H1 (cell line): ENCODE data around the gene HTR3B. TPM values are rescaled to one million over a fixed set of nuclear protein-coding genes. Genes with fewer than 3 reads are reported as not detected.

Experiments
- CTCF ChIA-PET: fragments of 300-600 bp; sonication (Branson Sonifier 250); formaldehyde crosslinking; loops from one replicate; lab custom pipeline; 2021; ENCODE audit not compliant: partially characterized antibody; lab: Charles Lee
- POLR2A ChIA-PET: fragments of 300-600 bp; sonication (Branson Sonifier 250); formaldehyde crosslinking; loops from one replicate; lab custom pipeline; 2021; ENCODE audit warnings: inconsistent platforms; ENCODE audit not compliant: partially characterized antibody; lab: Charles Lee
- DNase-seq, 2 experiments: peaks; one replicate each; pipeline versions ENCODE4 v3.0.0 to v3.0.0-alpha.2; 2010 to 2022; ENCODE audit warnings: low spot score in 2 of 2, low read depth in 1 of 2, mixed read lengths in 1 of 2
- FAIRE-seq: peaks from 2 replicates; lab custom pipeline; 2011; peaks lifted over from hg19 to GRCh38; lab: Jason Lieb, UNC
- H2AFZ ChIP-seq: 2 replicates; pipeline ENCODE4 v1.8.1; 2012; ENCODE audit warnings: low read length, inconsistent platforms
- H2AK5ac ChIP-seq: 2 replicates; pipeline ENCODE4 v1.6.1; 2013; ENCODE audit warnings: low read depth, low read length
- H2BK120ac ChIP-seq: replicated peaks from 2 replicates; pipeline ENCODE3; 2013; ENCODE audit warnings: low read depth, low read length, inconsistent platforms
- H2BK12ac ChIP-seq: 2 replicates; pipeline ENCODE4 v1.6.1; 2013; ENCODE audit warnings: low read depth, low read length
- H2BK15ac ChIP-seq: 2 replicates; pipeline ENCODE4 v1.6.1; 2013; ENCODE audit warnings: low read length
- H2BK20ac ChIP-seq: 2 replicates; pipeline ENCODE4 v1.6.1; 2013; ENCODE audit warnings: low read length
- H2BK5ac ChIP-seq: 2 replicates; pipeline ENCODE4 v1.6.1; 2013; ENCODE audit warnings: low read depth, low read length
- H3K14ac ChIP-seq: 2 replicates; pipeline ENCODE4 v1.6.1; 2013; ENCODE audit warnings: inconsistent platforms; ENCODE audit not compliant: insufficient read length
- H3K18ac ChIP-seq: 2 replicates; pipeline ENCODE4 v1.6.1; 2013; ENCODE audit warnings: low read length; ENCODE audit errors: extremely low read depth
- H3K23ac ChIP-seq: 2 replicates; pipeline ENCODE4 v1.6.1; 2013; ENCODE audit warnings: inconsistent platforms; ENCODE audit not compliant: insufficient read length
- H3K23me2 ChIP-seq: 2 replicates; pipeline ENCODE4 v1.6.1; 2013; ENCODE audit warnings: low read depth, low read length
- H3K27ac ChIP-seq: 2 replicates; pipeline ENCODE4 v1.6.1; 2011; ENCODE audit warnings: low read depth, low read length, inconsistent platforms
- H3K27me3 ChIP-seq, 4 experiments: replicated peaks in 1 of 4; 1 replicate in 1 of 4; 2 replicates in 3 of 4; pipeline versions ENCODE4 v1.6.1 to v1.8.1; 2011 to 2013; ENCODE audit warnings: low read length in 3 of 4, mild to moderate bottlenecking in 3 of 4, inconsistent platforms in 2 of 4, mixed read lengths in 2 of 4, moderate library complexity in 1 of 4; ENCODE audit not compliant: control insufficient read depth in 3 of 4, insufficient read depth in 3 of 4; ENCODE audit errors: extremely low read depth in 1 of 4
- H3K36me3 ChIP-seq, 4 experiments: 2 replicates each; pipeline versions ENCODE4 v1.6.1 to v1.8.1; 2011 to 2013; ENCODE audit warnings: mild to moderate bottlenecking in 4 of 4, low read length in 3 of 4, moderate library complexity in 2 of 4, control low read depth in 1 of 4, inconsistent platforms in 1 of 4; ENCODE audit not compliant: insufficient read depth in 4 of 4, control insufficient read depth in 2 of 4
- H3K4ac ChIP-seq: replicated peaks from 2 replicates; pipeline ENCODE3; 2013; ENCODE audit warnings: low read length, low read depth, mixed read lengths, inconsistent platforms; ENCODE audit not compliant: insufficient read length
- H3K4me1 ChIP-seq, 4 experiments: replicated peaks in 1 of 4; 1 replicate in 1 of 4; 2 replicates in 3 of 4; pipeline versions ENCODE4 v1.6.1 to v1.8.1; 2011 to 2013; ENCODE audit warnings: low read length in 3 of 4, inconsistent platforms in 2 of 4, mixed read lengths in 1 of 4; ENCODE audit not compliant: insufficient read depth in 4 of 4, control insufficient read depth in 3 of 4
- H3K4me2 ChIP-seq, 2 experiments: 2 replicates each; pipeline versions ENCODE4 v1.6.1 to v1.8.1; 2011 to 2013; ENCODE audit warnings: low read depth in 2 of 2, low read length in 2 of 2, control low read depth in 1 of 2, inconsistent platforms in 1 of 2, mild to moderate bottlenecking in 1 of 2; ENCODE audit not compliant: insufficient read depth in 1 of 2
- H3K4me3 ChIP-seq, 4 experiments: fragments of 200-600, 300-600 bp in 1 of 4; sonication (generic), shearing (Covaris generic), sonication (Bioruptor Twin) in 1 of 4; 2 replicates each; pipeline versions ENCODE4 v1.5.1 to v1.8.1; 2011 to 2016; ENCODE audit warnings: low read length in 4 of 4, low read depth in 3 of 4, control low read depth in 2 of 4, inconsistent platforms in 2 of 4, mild to moderate bottlenecking in 2 of 4, mixed read lengths in 1 of 4, moderate library complexity in 1 of 4; ENCODE audit not compliant: insufficient read depth in 2 of 4; ENCODE audit errors: extremely low read depth in 1 of 4
- H3K56ac ChIP-seq: replicated peaks from 2 replicates; pipeline ENCODE3; 2013; ENCODE audit warnings: low read depth, mild to moderate bottlenecking, mixed read lengths, low read length, inconsistent platforms; ENCODE audit not compliant: insufficient read length
- H3K79me1 ChIP-seq: 2 replicates; pipeline ENCODE4 v1.6.1; 2013; ENCODE audit warnings: low read depth, low read length, control low read depth
- H3K79me2 ChIP-seq, 2 experiments: 2 replicates each; pipeline versions ENCODE4 v1.6.1 to v1.8.1; 2012 to 2013; ENCODE audit warnings: low read length in 2 of 2, mild to moderate bottlenecking in 2 of 2, inconsistent platforms in 1 of 2; ENCODE audit not compliant: insufficient read depth in 2 of 2, control insufficient read depth in 1 of 2
- H3K9ac ChIP-seq, 4 experiments: replicated peaks in 1 of 4; 1 replicate in 1 of 4; 2 replicates in 3 of 4; pipeline versions ENCODE4 v1.6.1 to v1.8.1; 2011 to 2013; ENCODE audit warnings: low read depth in 3 of 4, low read length in 3 of 4, control low read depth in 2 of 4, mild to moderate bottlenecking in 2 of 4, moderate library complexity in 2 of 4, inconsistent platforms in 1 of 4; ENCODE audit errors: extremely low read depth in 1 of 4
- H3K9me3 ChIP-seq, 2 experiments: 2 replicates each; pipeline versions ENCODE4 v1.6.1 to v1.8.1; 2012 to 2013; ENCODE audit warnings: mild to moderate bottlenecking in 2 of 2, moderate library complexity in 2 of 2, control low read depth in 1 of 2, inconsistent platforms in 1 of 2, low read depth in 1 of 2, low read length in 1 of 2, mixed read lengths in 1 of 2; ENCODE audit not compliant: insufficient read depth in 2 of 2
- H4K20me1 ChIP-seq, 2 experiments: replicated peaks in 1 of 2; 2 replicates each; pipeline versions ENCODE3 to v1.8.1; 2011 to 2013; ENCODE audit warnings: inconsistent platforms in 2 of 2, low read length in 2 of 2, mild to moderate bottlenecking in 1 of 2; ENCODE audit not compliant: insufficient read depth in 2 of 2, control insufficient read depth in 1 of 2
- H4K5ac ChIP-seq: 2 replicates; pipeline ENCODE4 v1.6.1; 2013; ENCODE audit warnings: low read length, low read depth, mixed read lengths, inconsistent platforms; ENCODE audit not compliant: insufficient read length
- H4K8ac ChIP-seq: 2 replicates; pipeline ENCODE4 v1.8.0; 2013; ENCODE audit warnings: mild to moderate bottlenecking, moderate library complexity, low read length, inconsistent platforms; ENCODE audit not compliant: insufficient read depth; ENCODE audit errors: extremely low read depth
- H4K91ac ChIP-seq: replicated peaks from 2 replicates; pipeline ENCODE3; 2013; ENCODE audit warnings: low read length, mixed read lengths, inconsistent platforms; ENCODE audit not compliant: insufficient read length
- ATF2 ChIP-seq: IDR thresholded peaks from 2 replicates; pipeline ENCODE4 v1.6.1; 2012; ENCODE audit warnings: low read length, inconsistent platforms
- EP300 ChIP-seq, 2 experiments: IDR thresholded peaks; 1 replicate in 1 of 2; 2 replicates in 1 of 2; pipeline ENCODE4 v1.6.1; 2011 to 2012; ENCODE audit warnings: low read depth in 2 of 2, low read length in 2 of 2, mild to moderate bottlenecking in 2 of 2, borderline replicate concordance in 1 of 2, inconsistent platforms in 1 of 2, moderate library complexity in 1 of 2
- NRF1 ChIP-seq: IDR thresholded peaks from 2 replicates; pipeline ENCODE4 v1.6.1; 2011; ENCODE audit warnings: mild to moderate bottlenecking, low read depth, low read length, improper control_type of control experiment
- RFX5 ChIP-seq: IDR thresholded peaks from 2 replicates; pipeline ENCODE4 v1.6.1; 2011; ENCODE audit warnings: low read depth, low read length, improper control_type of control experiment, borderline replicate concordance
- RNF2 ChIP-seq: fragments of 200-900, 300-1000 bp; sonication (generic); IDR thresholded peaks from 2 replicates; pipeline ENCODE4 v1.7.1; 2016; ENCODE audit warnings: borderline replicate concordance, low read depth, mild to moderate bottlenecking, antibody characterized with exemption, low read length; ENCODE audit not compliant: poor library complexity, severe bottlenecking; ENCODE audit errors: missing control alignments
- SP4 ChIP-seq: IDR thresholded peaks from 2 replicates; pipeline ENCODE4 v1.6.1; 2012; ENCODE audit warnings: low read length, inconsistent platforms
- WGBS, 2 experiments: shearing (Covaris generic) in 1 of 2; methylation state at CpG; one replicate each; pipeline versions ENCODE4 v1.1.6 to v1.1.7; 2013 to 2015; ENCODE audit warnings: low lambda C conversion rate in 2 of 2, mixed read lengths in 2 of 2, inconsistent platforms in 1 of 2, low coverage in 1 of 2, missing lambda C conversion rate in 1 of 2; ENCODE audit not compliant: insufficient replicate concordance in 2 of 2, insufficient coverage in 1 of 2, insufficient read length in 1 of 2; ENCODE audit errors: extremely low coverage in 1 of 2, missing lambda C conversion rate in 1 of 2; 5-methylcytosine and 5-hydroxymethylcytosine counted together
- polyA plus RNA-seq, 7 experiments: library from polyadenylated mRNA; depleted of rRNA in 3 of 7; stranded (reverse) in 5 of 7; unstranded in 2 of 7; fragments of >200 nt in 5 of 7; fragments of 200-250 nt in 2 of 7; gene quantifications; 1 replicate in 5 of 7; 2 replicates in 1 of 7; 4 replicates in 1 of 7; pipeline versions ENCODE4 v1.2.1 to v1.2.3, GENCODE V29; 2011 to 2013; ENCODE audit warnings: missing spikeins in 2 of 7, mixed read lengths in 2 of 7
- total RNA-seq: library from RNA; stranded (reverse); fragmentation: NEBNext Ultra II Directional; extraction: Animal tissue kit (Norgen Biotek cat#: 25700); gene quantifications from 2 replicates; pipeline ENCODE4 v1.2.1, GENCODE V29; 2021

Gene HTR3B
- total and polyA plus RNA-seq, 2 of the 8 experiments (the other 6 are each of a cell fraction or from before 2014, with no cell fraction given), result not detected

- Histone ChIP-seq H3K36me3 (no peaks in the 10 kb centered on the region), H3K56ac (no peak overlapping the region), H3K27me3 (no peaks in the 10 kb centered on the region), H3K4me1 (no peaks in the 10 kb centered on the region), H4K5ac (no peak overlapping the region), H2BK120ac (no peak overlapping the region), H2BK20ac (no peak overlapping the region), H2AK5ac (no peak overlapping the region), H3K14ac (no peak overlapping the region), H2BK12ac (no peak overlapping the region), H3K9ac (no peak overlapping the region), H3K4ac (no peak overlapping the region), H3K9me3 (no peaks in the 10 kb centered on the region), H3K27ac (no peak overlapping the region), H2BK15ac (no peak overlapping the region), H3K18ac (no peak overlapping the region), H3K4me3 (no peak overlapping the region), H4K20me1 (no peaks in the 10 kb centered on the region), H3K4me2 (no peak overlapping the region), H2BK5ac (no peak overlapping the region), H2AFZ (no peak overlapping the region), H3K79me1 (no peaks in the 10 kb centered on the region), H4K91ac (no peak overlapping the region), H4K8ac (no peak overlapping the region), H3K23me2 (no peaks in the 10 kb centered on the region), H3K79me2 (no peaks in the 10 kb centered on the region), H3K23ac (no peak overlapping the region)
- CTCF ChIA-PET, result interaction anchor here (0.7 to 1.3 kb wide), 4 partner anchors 10 to 118 kb away, joined by 3 to 4 read pairs (median 3); partner anchors contain the start of gene HTR3B
- FAIRE-seq, result no peak
- no peak for DNase-seq
- TF ChIP-seq SP4 (no peak), ATF2 (no peak), NRF1 (no peak), RNF2 (no peak), RFX5 (no peak), EP300 (IDR thresholded peaks at IDR 0.05; ENCODE audit: borderline replicate concordance in 1 of 2, low read depth in 2 of 2, low read length in 2 of 2) (no peak)
- POLR2A ChIA-PET, result no interaction called here
- 94% methylated on average over 8 of the region's 8 CpGs; no CpG with 5 or more reads in 1 of the 2 experiments for WGBS, 2 experiments
These were observed 37.7 kb downstream of the HTR3B start for GRCh38 chr11:113942256-113942655.
